Panc1 (cell line): ENCODE results near the gene COMMD2. TPM values are rescaled to one million over a fixed set of nuclear protein-coding genes. Genes with fewer than 3 reads are reported as not detected.
A peak's percentile ranks its signal among the peaks of the same experiment; 100 is the strongest.

ENCODE experiments used
- ATAC-seq: fragments of 200-7000 bp; cut with Tn5 transposase; 2 replicates; pipeline ENCODE4 v1.9.1; 2020; ENCODE audit warnings: mild to moderate bottlenecking, moderate library complexity
- BruUV-seq: library from RNA; stranded (reverse); fragments of 400-500 nt; replicated peaks from 2 replicates; lab custom pipeline; 2021; lab: Mats Ljungman, UMichigan
- CTCF ChIA-PET: fragments of 300-600 bp; sonication (Branson Sonifier 250); formaldehyde crosslinking; loops from one replicate; lab custom pipeline; 2022; ENCODE audit warnings: antibody characterized with exemption; lab: Charles Lee
- POLR2A ChIA-PET: fragments of 300-600 bp; sonication (Branson Sonifier 250); formaldehyde crosslinking; loops from one replicate; lab custom pipeline; 2022; ENCODE audit warnings: antibody characterized with exemption; lab: Charles Lee
- DNase-seq: peaks from one replicate; pipeline ENCODE4 v3.0.0-alpha.2; 2010; ENCODE audit warnings: low read depth, low spot score
- H3K27ac ChIP-seq: 2 replicates; pipeline ENCODE4 v1.5.1; 2011; ENCODE audit warnings: mild to moderate bottlenecking, low read length, inconsistent platforms
- H3K27me3 ChIP-seq: fragments of 200-500 bp; sonication (Bioruptor generic); 2 replicates; pipeline ENCODE4 v1.6.0; 2014; ENCODE audit warnings: low read length, inconsistent platforms; ENCODE audit not compliant: control insufficient read depth, insufficient read depth
- H3K36me3 ChIP-seq: fragments of 200-500 bp; sonication (Bioruptor generic); 2 replicates; pipeline ENCODE4 v1.5.1; 2014; ENCODE audit warnings: inconsistent platforms, mild to moderate bottlenecking, low read length, moderate library complexity; ENCODE audit not compliant: control insufficient read depth, insufficient read depth
- H3K4me1 ChIP-seq: 2 replicates; pipeline ENCODE4 v1.5.1; 2011; ENCODE audit warnings: inconsistent platforms, mild to moderate bottlenecking, low read length, moderate library complexity; ENCODE audit not compliant: control insufficient read depth, insufficient read depth
- H3K4me3 ChIP-seq, 2 experiments: 2 replicates each; pipeline ENCODE4 v1.5.1; 2011 to 2012; ENCODE audit warnings: low read depth in 2 of 2, low read length in 2 of 2, mild to moderate bottlenecking in 2 of 2, inconsistent platforms in 1 of 2, moderate library complexity in 1 of 2
- H3K9me3 ChIP-seq: fragments of 200-500 bp; sonication (Bioruptor generic); 2 replicates; pipeline ENCODE4 v1.5.1; 2014; ENCODE audit warnings: low read depth, mild to moderate bottlenecking, inconsistent platforms, low read length, moderate library complexity; ENCODE audit not compliant: control insufficient read depth, insufficient read depth
- CTCF ChIP-seq: fragments of 450-650 bp; IDR thresholded peaks from 2 replicates; pipeline ENCODE4 v1.5.1; 2017; ENCODE audit warnings: mild to moderate bottlenecking
- POLR2AphosphoS5 ChIP-seq: IDR thresholded peaks from 2 replicates; pipeline ENCODE4 v1.6.1; 2012; ENCODE audit warnings: mild to moderate bottlenecking, low read depth, low read length, moderate library complexity
- SIN3A ChIP-seq: IDR thresholded peaks from 2 replicates; pipeline ENCODE4 v1.6.1; 2012; ENCODE audit warnings: low read depth, mild to moderate bottlenecking, low read length, moderate library complexity, borderline replicate concordance; ENCODE audit not compliant: insufficient read depth
- TCF7L2 ChIP-seq: IDR thresholded peaks from 2 replicates; pipeline ENCODE4 v1.6.1; 2011; ENCODE audit warnings: mild to moderate bottlenecking, low read depth, low read length, inconsistent platforms
- in situ Hi-C: cut with HindIII; loops from 2 replicates; pipeline ENCODE4 v1.10.0; 2016; ENCODE audit warnings: low sequenced_read_pairs, low pct_unique_long_range_greater_than_20kb
- intact Hi-C: fragments of 100-400 bp; cut with micrococcal nuclease; formaldehyde crosslinking; loops from one replicate; pipeline ENCODE4 v1.10.0; 2022; ENCODE audit not compliant: unreplicated experiment
- total RNA-seq: library from RNA; stranded (reverse); gene quantifications from one replicate; pipeline ENCODE4 v1.2.1, GENCODE V29; 2021; ENCODE audit not compliant: unreplicated experiment
- TF ChIP-seq, protein P1 (sequence below), 2 experiments: IDR thresholded peaks; 2 replicates each; pipeline ENCODE4 v1.6.1; 2011 to 2012; ENCODE audit warnings: low read depth in 2 of 2, control low read depth in 1 of 2, low read length in 1 of 2, mild to moderate bottlenecking in 1 of 2, moderate library complexity in 1 of 2; ENCODE audit not compliant: insufficient read depth in 1 of 2

The COMMD2 gene
- total RNA-seq, 1 experiment from 2014 or later, result 70.2 TPM

DNA sequence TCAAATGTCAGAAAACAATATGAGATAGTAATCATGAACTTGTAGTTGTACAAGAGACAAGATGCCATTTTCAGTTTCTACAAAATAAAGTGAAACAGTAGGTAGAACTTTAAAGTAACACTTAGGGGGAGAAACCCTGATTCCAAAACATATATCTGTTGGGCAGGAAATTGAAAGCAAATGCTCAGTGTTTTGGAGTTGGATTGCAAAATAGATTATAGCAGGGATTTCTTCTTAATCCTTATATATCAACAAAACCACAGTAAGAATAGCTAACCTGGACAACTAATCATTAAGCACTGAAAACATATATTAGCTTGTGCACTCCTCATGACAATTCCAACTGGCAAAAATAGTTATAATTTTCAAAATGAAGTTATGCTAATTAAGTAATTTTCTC is 46.9 kb downstream of the COMMD2 start:
- no peak for TF ChIP-seq CTCF
- no peak for TF ChIP-seq POLR2AphosphoS5
- no peak for TF ChIP-seq SIN3A
- TF ChIP-seq, protein P1, sequence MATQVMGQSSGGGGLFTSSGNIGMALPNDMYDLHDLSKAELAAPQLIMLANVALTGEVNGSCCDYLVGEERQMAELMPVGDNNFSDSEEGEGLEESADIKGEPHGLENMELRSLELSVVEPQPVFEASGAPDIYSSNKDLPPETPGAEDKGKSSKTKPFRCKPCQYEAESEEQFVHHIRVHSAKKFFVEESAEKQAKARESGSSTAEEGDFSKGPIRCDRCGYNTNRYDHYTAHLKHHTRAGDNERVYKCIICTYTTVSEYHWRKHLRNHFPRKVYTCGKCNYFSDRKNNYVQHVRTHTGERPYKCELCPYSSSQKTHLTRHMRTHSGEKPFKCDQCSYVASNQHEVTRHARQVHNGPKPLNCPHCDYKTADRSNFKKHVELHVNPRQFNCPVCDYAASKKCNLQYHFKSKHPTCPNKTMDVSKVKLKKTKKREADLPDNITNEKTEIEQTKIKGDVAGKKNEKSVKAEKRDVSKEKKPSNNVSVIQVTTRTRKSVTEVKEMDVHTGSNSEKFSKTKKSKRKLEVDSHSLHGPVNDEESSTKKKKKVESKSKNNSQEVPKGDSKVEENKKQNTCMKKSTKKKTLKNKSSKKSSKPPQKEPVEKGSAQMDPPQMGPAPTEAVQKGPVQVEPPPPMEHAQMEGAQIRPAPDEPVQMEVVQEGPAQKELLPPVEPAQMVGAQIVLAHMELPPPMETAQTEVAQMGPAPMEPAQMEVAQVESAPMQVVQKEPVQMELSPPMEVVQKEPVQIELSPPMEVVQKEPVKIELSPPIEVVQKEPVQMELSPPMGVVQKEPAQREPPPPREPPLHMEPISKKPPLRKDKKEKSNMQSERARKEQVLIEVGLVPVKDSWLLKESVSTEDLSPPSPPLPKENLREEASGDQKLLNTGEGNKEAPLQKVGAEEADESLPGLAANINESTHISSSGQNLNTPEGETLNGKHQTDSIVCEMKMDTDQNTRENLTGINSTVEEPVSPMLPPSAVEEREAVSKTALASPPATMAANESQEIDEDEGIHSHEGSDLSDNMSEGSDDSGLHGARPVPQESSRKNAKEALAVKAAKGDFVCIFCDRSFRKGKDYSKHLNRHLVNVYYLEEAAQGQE (IDR thresholded peaks at IDR 0.05; ENCODE audit: insufficient read depth in 1 of 2, low read depth in 2 of 2, low read length in 1 of 2), result no peak
- Histone ChIP-seq H3K4me1 (peaks cover 12% of the 10 kb centered on the region), H3K9me3 (no peaks in the 10 kb centered on the region), H3K4me3 (no peak overlapping the region), H3K36me3 (no peaks in the 10 kb centered on the region), H3K27ac (0 out of 2 replicates have a peak overlapping the region, but pooled peaks have one; percentile 8), H3K27me3 (no peaks in the 10 kb centered on the region)
- ChIA-PET POLR2A (no interaction called here), CTCF (interaction anchor here (1.0 kb wide), 1 partner anchor 10 kb away, joined by 3 read pairs; no protein-coding TSS in a partner anchor)
- ATAC-seq (no peak), DNase-seq (no peak)
- in situ Hi-C loops, result no loop called here
- no TSS peak for BruUV-seq
- intact Hi-C loops, result no loop called here

DNA sequence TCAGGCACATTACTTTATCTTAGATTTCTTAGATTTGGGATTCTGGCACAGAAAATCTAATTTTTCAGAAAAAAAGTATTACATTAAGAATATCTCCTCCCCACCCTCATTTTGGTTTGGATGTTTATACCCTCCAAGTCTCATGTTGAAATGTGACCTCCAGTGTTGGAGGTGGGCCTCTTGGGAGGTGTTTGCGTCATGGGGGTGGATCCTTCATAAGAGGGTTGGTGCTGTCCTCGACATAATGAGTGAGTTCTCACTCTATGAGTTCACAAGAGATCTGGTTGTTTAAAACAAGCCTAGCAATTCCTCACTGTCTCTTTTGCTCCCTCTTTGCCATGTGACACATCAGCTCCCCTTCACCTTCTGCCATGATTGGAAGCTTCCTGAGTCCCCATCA is 48.8 kb downstream of the COMMD2 start:
- Histone ChIP-seq H3K36me3 (no peaks in the 10 kb centered on the region), H3K4me3 (no peak overlapping the region), H3K9me3 (peaks cover 6% of the 10 kb centered on the region; the same call in 1 of the 2 replicates), H3K27ac (no peak overlapping the region), H3K27me3 (no peaks in the 10 kb centered on the region), H3K4me1 (peaks cover 12% of the 10 kb centered on the region)
- intact Hi-C loops, result no loop called here
- no peak for DNase-seq
- ATAC-seq, result no peak
- in situ Hi-C loops, result no loop called here
- ChIA-PET POLR2A (no interaction called here), CTCF (no interaction called here)
- no TSS peak for BruUV-seq
- TF ChIP-seq SIN3A, result no peak
- TF ChIP-seq, protein P1 (IDR thresholded peaks at IDR 0.05; ENCODE audit: insufficient read depth in 1 of 2, low read depth in 2 of 2, low read length in 1 of 2), result no peak
- no peak for TF ChIP-seq TCF7L2
- no peak for TF ChIP-seq POLR2AphosphoS5
- TF ChIP-seq CTCF, result no peak
